AG04450 (cell line): ENCODE results near the gene ZSWIM5. TPM values are rescaled to one million over a fixed set of nuclear protein-coding genes. Genes with fewer than 3 reads are reported as not detected.
"Not testable (repeated sequence)": the region's sequence is repeated elsewhere in the genome, so short reads cannot be mapped to it uniquely, and the experiment has no call there.

Source experiments
- CTCF ChIA-PET: fragments of 300-600, 350-600 bp; formaldehyde crosslinking; extraction: SDS; loops from one replicate; lab custom pipeline; 2022; ENCODE audit warnings: antibody characterized with exemption, inconsistent platforms; lab: Charles Lee
- POLR2A ChIA-PET: fragments of 350-600 bp; formaldehyde crosslinking; extraction: SDS; loops from one replicate; lab custom pipeline; 2021; ENCODE audit warnings: antibody characterized with exemption, inconsistent platforms; lab: Yijun Ruan, JAX
- DNase-seq: peaks from one replicate; pipeline ENCODE4 v3.0.0-alpha.2; 2011; ENCODE audit warnings: low read depth, low spot score
- H3K27ac ChIP-seq: one replicate; pipeline ENCODE4 v1.5.1; 2012; ENCODE audit warnings: low read depth, low read length, control low read depth
- H3K27me3 ChIP-seq: one replicate; pipeline ENCODE4 v1.6.0; 2012; ENCODE audit warnings: low read length; ENCODE audit not compliant: control insufficient read depth, insufficient read depth
- H3K4me3 ChIP-seq: 2 replicates; pipeline ENCODE4 v1.5.1; 2011; ENCODE audit warnings: mild to moderate bottlenecking, low read depth, low read length, control low read depth
- H3K9me3 ChIP-seq: 2 replicates; pipeline ENCODE4 v1.5.1; 2012; ENCODE audit warnings: low read length; ENCODE audit not compliant: control insufficient read depth, insufficient read depth
- polyA plus RNA-seq: library from polyadenylated mRNA; depleted of rRNA; stranded (reverse); fragments of >200 nt; gene quantifications from 2 replicates; pipeline ENCODE4 v1.2.3, GENCODE V29; 2011
- TF ChIP-seq, protein P1 (sequence below): IDR thresholded peaks from 2 replicates; pipeline ENCODE4 v1.5.1; 2011; ENCODE audit warnings: low read depth, low read length, control low read depth, inconsistent platforms

Gene ZSWIM5
- polyA plus RNA-seq, 1 experiment = 0.06 TPM

GRCh38 chr1:45103534-45103933 lies 102.9 kb downstream of the ZSWIM5 start:
- DNase-seq = no peak
- ChIA-PET POLR2A (no interaction called here), CTCF (no interaction called here)
- TF ChIP-seq, protein P1, sequence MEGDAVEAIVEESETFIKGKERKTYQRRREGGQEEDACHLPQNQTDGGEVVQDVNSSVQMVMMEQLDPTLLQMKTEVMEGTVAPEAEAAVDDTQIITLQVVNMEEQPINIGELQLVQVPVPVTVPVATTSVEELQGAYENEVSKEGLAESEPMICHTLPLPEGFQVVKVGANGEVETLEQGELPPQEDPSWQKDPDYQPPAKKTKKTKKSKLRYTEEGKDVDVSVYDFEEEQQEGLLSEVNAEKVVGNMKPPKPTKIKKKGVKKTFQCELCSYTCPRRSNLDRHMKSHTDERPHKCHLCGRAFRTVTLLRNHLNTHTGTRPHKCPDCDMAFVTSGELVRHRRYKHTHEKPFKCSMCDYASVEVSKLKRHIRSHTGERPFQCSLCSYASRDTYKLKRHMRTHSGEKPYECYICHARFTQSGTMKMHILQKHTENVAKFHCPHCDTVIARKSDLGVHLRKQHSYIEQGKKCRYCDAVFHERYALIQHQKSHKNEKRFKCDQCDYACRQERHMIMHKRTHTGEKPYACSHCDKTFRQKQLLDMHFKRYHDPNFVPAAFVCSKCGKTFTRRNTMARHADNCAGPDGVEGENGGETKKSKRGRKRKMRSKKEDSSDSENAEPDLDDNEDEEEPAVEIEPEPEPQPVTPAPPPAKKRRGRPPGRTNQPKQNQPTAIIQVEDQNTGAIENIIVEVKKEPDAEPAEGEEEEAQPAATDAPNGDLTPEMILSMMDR = no peak
- Histone ChIP-seq H3K27ac (no peak overlapping the region), H3K4me3 (no peak overlapping the region), H3K9me3 (peaks cover 18% of the 10 kb centered on the region), H3K27me3 (no peaks in the 10 kb centered on the region)

- CTCF ChIA-PET = no interaction called here
- Histone ChIP-seq H3K27me3 (no peaks in the 10 kb centered on the region), H3K27ac (no peak overlapping the region), H3K9me3 (peaks cover 18% of the 10 kb centered on the region), H3K4me3 (no peak overlapping the region)
- DNase-seq = no peak
- POLR2A ChIA-PET = no interaction called here
- TF ChIP-seq, protein P1 = no peak
These were observed 104.5 kb downstream of the ZSWIM5 start for GRCh38 chr1:45101947-45102346.

GRCh38 chr1:45101528-45101927 lies 104.9 kb downstream of the ZSWIM5 start:
- CTCF ChIA-PET, H3K27me3 ChIP-seq, DNase-seq, H3K27ac ChIP-seq, POLR2A ChIA-PET, H3K4me3 ChIP-seq: not testable (repeated sequence)
- H3K9me3 ChIP-seq = peaks cover 17% of the 10 kb centered on the region

GRCh38 chr1:45097944-45098343 lies 108.5 kb downstream of the ZSWIM5 start:
- ChIA-PET CTCF (no interaction called here), POLR2A (no interaction called here)
- Histone ChIP-seq H3K27ac (no peak overlapping the region), H3K9me3 (no peaks in the 10 kb centered on the region), H3K4me3 (no peak overlapping the region), H3K27me3 (no peaks in the 10 kb centered on the region)
- DNase-seq = no peak
- TF ChIP-seq, protein P1 = no peak

DNA sequence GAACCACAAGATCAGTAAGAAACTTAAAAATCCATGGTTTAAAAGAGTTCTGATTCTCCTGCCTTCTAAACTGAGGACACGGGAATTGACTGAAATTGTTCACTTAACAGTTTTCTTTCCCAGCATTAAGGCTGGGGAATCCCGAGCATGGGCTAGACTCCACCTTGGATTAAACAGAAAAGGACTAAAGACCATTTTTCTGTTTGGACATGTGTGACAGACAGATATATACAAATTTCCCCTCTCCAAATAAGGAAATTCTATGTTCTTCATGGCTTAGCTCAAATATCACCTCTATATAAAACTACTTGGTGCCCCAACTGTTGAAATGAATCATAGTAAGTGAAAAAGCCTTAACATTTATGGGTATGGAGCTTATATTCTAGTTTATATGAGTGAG lies 109.3 kb downstream of the ZSWIM5 start:
- Histone ChIP-seq H3K27me3 (no peaks in the 10 kb centered on the region), H3K9me3 (no peaks in the 10 kb centered on the region), H3K27ac (no peak overlapping the region), H3K4me3 (no peak overlapping the region)
- ChIA-PET POLR2A (no interaction called here), CTCF (no interaction called here)
- no peak for DNase-seq
- TF ChIP-seq, protein P1 = no peak

DNA sequence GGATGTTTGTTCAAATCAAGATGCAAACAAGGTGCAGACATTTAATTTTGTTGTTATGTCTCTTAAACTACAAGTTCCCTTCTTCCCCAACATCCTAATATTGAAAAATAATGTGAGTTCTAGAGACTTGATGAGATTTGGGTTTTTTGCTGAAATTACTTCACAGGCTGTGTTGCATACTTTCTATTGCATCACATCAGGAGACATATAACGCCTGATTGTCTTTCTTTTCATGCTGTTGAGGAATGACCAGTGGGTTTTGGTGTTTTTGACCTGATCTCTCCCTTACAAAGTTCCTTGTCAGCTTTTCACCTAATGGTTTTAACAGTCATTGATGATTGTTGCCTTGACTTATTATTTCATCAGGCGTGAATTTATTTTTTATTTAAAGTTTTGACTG lies 111.0 kb downstream of the ZSWIM5 start:
- H3K27me3 ChIP-seq = peaks cover 4% of the 10 kb centered on the region
- no peak for DNase-seq
- ChIA-PET POLR2A (no interaction called here), CTCF (no interaction called here)
- no peak overlapping the region for H3K27ac ChIP-seq
- TF ChIP-seq, protein P1 = no peak
- H3K4me3 ChIP-seq = no peak overlapping the region
- H3K9me3 ChIP-seq = no peaks in the 10 kb centered on the region

DNA sequence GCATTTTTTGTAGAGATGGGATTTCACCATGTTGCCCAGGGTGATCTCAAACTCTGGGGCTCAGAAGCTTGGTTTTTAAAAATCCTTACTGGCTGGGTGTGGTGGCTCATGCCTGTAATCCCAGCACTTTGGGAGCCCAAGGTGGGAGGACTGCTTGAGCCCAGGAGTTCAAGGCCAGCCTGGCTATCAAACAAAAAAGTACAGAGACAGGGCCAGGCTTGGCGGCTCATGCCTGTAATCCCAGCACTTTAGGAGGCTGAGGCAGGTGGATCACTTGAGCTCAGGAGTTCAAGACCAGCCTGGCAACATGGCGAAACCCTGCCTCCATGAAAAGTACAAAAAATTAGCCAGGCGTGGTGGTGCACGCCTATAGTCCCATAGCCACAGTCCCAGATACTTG lies 112.0 kb downstream of the ZSWIM5 start:
- H3K27ac ChIP-seq, H3K4me3 ChIP-seq, DNase-seq, H3K27me3 ChIP-seq, POLR2A ChIA-PET, H3K9me3 ChIP-seq, CTCF ChIA-PET: not testable (repeated sequence)
